Endothelial cell (in vitro differentiated cells): ENCODE data around the gene CRK. TPM values are rescaled to one million over a fixed set of nuclear protein-coding genes. Genes with fewer than 3 reads are reported as not detected.
"Not testable (repeated sequence)": the region's sequence is repeated elsewhere in the genome, so short reads cannot be mapped to it uniquely, and the experiment has no call there.

Experiments used
- DNase-seq: peaks from one replicate; pipeline ENCODE4 v3.0.0; 2021; ENCODE audit warnings: low spot score
- H3K27ac Mint-ChIP-seq: one replicate; pipeline ENCODE4 v1.8.0; 2021; ENCODE audit warnings: mixed read lengths, inconsistent platforms; ENCODE audit not compliant: unreplicated experiment
- H3K27me3 Mint-ChIP-seq: one replicate; pipeline ENCODE4 v1.8.0; 2021; ENCODE audit warnings: mild to moderate bottlenecking, moderate library complexity, mixed read lengths, inconsistent platforms; ENCODE audit not compliant: unreplicated experiment
- H3K36me3 Mint-ChIP-seq: one replicate; pipeline ENCODE4 v1.8.0; 2021; ENCODE audit warnings: mild to moderate bottlenecking, low read depth, mixed read lengths, inconsistent platforms; ENCODE audit not compliant: unreplicated experiment
- H3K4me1 Mint-ChIP-seq: one replicate; pipeline ENCODE4 v1.8.0; 2021; ENCODE audit warnings: mild to moderate bottlenecking, mixed read lengths, inconsistent platforms; ENCODE audit not compliant: unreplicated experiment
- H3K4me3 Mint-ChIP-seq: one replicate; pipeline ENCODE4 v1.8.0; 2021; ENCODE audit warnings: mild to moderate bottlenecking, mixed read lengths, inconsistent platforms; ENCODE audit not compliant: unreplicated experiment
- H3K9me3 Mint-ChIP-seq: one replicate; pipeline ENCODE4 v1.8.0; 2021; ENCODE audit warnings: mixed read lengths, inconsistent platforms; ENCODE audit not compliant: unreplicated experiment
- total RNA-seq: library from RNA; stranded (reverse); fragmentation: NEBNext Ultra II Directional; extraction: Animal tissue kit (Norgen Biotek cat#: 25700); gene quantifications from one replicate; pipeline ENCODE4 v1.2.1, GENCODE V29; 2021; ENCODE audit not compliant: unreplicated experiment
- TF ChIP-seq, protein P1 (sequence below): fragments of 200-600 bp; sonication (generic); IDR thresholded peaks from one replicate; pipeline ENCODE4 v1.5.0; 2021; ENCODE audit warnings: antibody characterized with exemption; ENCODE audit not compliant: unreplicated experiment

CRK gene
- total RNA-seq, 1 donor from 2014 or later = 119 TPM

DNA sequence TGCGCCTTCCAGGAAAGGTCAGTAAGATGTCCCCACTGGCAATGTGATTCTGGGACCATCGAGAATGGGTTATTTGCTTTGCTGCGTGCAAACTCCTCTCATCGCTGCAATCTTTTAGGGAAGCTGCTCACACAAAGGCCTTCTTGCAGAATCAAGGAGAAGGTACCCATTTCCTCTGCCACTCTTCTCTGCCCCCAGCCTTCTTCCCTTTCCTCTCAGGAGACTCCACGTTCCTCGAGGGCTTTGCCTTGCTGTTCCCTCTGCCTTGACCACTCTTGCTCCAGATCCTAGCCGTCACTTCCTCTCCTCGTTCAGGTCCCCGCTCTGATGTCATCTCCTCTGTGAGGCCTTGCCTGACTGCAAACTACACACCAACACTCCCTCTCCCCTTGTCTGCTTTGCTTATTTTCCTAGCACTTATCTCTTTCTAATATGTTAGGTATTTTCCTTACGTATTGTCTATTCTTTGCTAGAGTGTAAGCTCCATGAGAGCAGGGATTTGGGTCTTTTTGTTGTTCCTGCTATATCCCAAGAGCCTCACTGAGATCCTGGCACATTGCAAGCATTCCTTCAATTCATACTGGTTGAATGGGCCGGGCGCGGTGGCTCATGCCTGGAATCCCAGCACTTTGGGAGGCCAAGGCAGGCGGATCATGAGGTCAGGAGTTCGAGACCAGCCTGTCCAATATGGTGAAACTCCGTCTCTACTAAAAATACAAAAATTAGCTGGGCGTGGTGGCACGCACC lies 5.3 kb upstream of the CRK start:
- Mint-ChIP-seq H3K4me1 (peaks cover 28% of the 10 kb centered on the region), H3K27me3 (peaks cover 18% of the 10 kb centered on the region), H3K27ac (peak overlapping the region; percentile 39), H3K36me3 (peaks cover 27% of the 10 kb centered on the region), H3K9me3 (no peaks in the 10 kb centered on the region), H3K4me3 (peak overlapping the region; percentile 39)
- TF ChIP-seq, protein P1, sequence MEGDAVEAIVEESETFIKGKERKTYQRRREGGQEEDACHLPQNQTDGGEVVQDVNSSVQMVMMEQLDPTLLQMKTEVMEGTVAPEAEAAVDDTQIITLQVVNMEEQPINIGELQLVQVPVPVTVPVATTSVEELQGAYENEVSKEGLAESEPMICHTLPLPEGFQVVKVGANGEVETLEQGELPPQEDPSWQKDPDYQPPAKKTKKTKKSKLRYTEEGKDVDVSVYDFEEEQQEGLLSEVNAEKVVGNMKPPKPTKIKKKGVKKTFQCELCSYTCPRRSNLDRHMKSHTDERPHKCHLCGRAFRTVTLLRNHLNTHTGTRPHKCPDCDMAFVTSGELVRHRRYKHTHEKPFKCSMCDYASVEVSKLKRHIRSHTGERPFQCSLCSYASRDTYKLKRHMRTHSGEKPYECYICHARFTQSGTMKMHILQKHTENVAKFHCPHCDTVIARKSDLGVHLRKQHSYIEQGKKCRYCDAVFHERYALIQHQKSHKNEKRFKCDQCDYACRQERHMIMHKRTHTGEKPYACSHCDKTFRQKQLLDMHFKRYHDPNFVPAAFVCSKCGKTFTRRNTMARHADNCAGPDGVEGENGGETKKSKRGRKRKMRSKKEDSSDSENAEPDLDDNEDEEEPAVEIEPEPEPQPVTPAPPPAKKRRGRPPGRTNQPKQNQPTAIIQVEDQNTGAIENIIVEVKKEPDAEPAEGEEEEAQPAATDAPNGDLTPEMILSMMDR = no peak
- no peak for DNase-seq

DNA sequence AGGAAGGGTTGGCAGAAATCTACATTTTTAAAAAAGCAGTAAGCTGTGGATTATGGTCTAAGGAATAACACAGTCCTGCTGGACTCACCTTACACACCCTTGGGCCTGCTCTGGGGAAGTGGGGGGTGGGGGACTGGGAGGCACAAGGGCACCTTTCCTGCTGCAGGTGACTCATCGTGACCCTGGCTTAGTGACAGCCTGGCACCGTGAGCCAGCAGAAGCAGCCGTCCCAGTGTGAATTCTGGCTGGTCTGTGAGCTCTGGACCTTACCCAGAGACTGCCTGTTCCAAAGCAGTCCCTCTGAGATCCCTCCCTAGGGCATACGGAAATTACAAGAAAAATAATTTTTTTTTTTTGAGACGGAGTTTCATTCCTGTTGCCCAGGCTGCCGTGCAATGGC lies 4.2 kb upstream of the CRK start:
- Mint-ChIP-seq H3K27me3 (peaks cover 18% of the 10 kb centered on the region), H3K9me3 (no peaks in the 10 kb centered on the region), H3K36me3 (peaks cover 27% of the 10 kb centered on the region), H3K4me1 (peaks cover 28% of the 10 kb centered on the region), H3K27ac (no peak overlapping the region), H3K4me3 (no peak overlapping the region)
- DNase-seq = no peak
- TF ChIP-seq, protein P1 = no peak

DNA sequence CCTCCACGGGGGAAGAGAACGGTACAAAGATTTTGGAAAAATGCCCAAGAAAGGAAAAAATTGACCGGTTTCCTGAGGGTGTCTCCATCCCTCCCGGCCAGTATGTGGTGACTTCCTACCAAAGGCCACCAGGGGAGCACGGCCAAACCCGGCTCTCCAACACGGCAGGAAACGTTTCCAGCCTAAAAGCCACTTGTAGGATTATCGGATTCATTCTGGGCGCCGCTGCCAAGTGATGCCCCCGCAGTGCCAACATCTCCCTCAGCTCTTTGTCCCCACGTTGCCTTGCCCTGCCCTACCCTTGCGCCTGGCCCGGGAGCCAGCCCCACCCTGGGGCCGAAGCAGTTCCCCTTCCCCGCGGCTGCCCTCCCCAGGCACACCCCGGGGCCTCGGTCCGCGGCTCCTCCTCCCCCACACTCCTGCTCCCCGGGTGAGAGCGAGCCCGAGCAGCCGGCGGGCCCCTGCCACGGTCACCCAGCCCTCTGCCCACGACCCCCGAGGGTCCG lies 688 bp downstream of the CRK start:
- Mint-ChIP-seq H3K4me1 (peaks cover 38% of the 10 kb centered on the region), H3K4me3 (peak overlapping the region; percentile 95), H3K36me3 (peaks cover 14% of the 10 kb centered on the region), H3K27ac (peak overlapping the region; percentile 91), H3K9me3 (no peaks in the 10 kb centered on the region), H3K27me3 (peaks cover 23% of the 10 kb centered on the region)
- DNase-seq = peak; percentile 68
- TF ChIP-seq, protein P1 = peak; percentile 51

DNA sequence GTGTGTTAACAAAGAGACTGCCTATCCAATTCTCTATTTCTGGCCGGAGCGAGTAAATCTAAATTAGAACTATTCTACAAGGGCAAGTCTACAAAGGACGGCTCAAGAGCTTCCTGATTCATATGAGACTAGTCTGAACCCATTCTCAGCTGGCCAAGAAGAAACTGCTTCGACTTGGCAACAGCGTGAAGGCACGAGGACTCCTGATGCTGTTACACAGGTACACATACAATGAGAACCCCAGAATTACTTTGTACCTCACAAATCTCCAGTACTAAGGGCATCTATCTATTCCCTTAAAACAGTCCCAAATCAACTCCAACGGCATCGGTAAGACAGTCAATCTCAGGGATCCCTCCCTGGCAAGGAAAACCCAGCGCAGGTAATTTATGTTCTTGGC lies 1.5 kb downstream of the CRK start:
- H3K27me3 Mint-ChIP-seq = peaks cover 18% of the 10 kb centered on the region
- H3K27ac Mint-ChIP-seq = peak overlapping the region; percentile 91
- DNase-seq = no peak
- H3K9me3 Mint-ChIP-seq = no peaks in the 10 kb centered on the region
- H3K4me3 Mint-ChIP-seq = peak overlapping the region; percentile 95
- TF ChIP-seq, protein P1 = no peak
- peaks cover 13% of the 10 kb centered on the region for H3K36me3 Mint-ChIP-seq
- H3K4me1 Mint-ChIP-seq = peaks cover 36% of the 10 kb centered on the region

DNA sequence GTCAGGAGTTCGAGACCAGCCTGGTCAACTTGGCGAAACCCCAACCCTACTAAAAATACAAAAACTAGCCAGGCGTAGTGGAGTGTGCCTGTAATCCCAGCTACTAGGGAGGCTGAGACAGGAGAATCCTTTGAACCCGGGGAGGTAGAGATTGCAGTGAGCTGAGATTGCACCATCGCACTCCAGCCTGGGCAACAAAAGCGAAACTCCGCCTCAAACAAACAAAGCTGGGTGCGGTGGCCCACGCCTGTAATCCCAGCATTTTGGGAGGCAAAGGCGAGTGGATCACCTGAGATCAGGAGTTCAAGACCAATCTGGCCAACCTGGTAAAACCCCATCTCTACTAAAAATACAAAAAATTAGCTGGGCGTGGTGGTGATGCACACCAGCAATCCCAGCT lies 2.3 kb downstream of the CRK start:
- DNase-seq, H3K9me3 Mint-ChIP-seq: not testable (repeated sequence)
- peaks cover 18% of the 10 kb centered on the region for H3K27me3 Mint-ChIP-seq
- peaks cover 44% of the 10 kb centered on the region for H3K4me1 Mint-ChIP-seq
- peaks cover 21% of the 10 kb centered on the region for H3K36me3 Mint-ChIP-seq
- peak overlapping the region; percentile 80 for H3K4me3 Mint-ChIP-seq
- peak overlapping the region; percentile 22 for H3K27ac Mint-ChIP-seq
